ENCODE results near the gene ATP10A. TPM values are rescaled to one million over a fixed set of nuclear protein-coding genes. Genes with fewer than 3 reads are reported as not detected.

ATP10A gene
- total RNA-seq, 1 experiment from 2014 or later: 3.0 TPM

- TF ChIP-seq CTCF (IDR thresholded peaks at IDR 0.05; ENCODE audit: unreplicated experiment): no peak
- Mint-ChIP-seq H3K27me3 (ENCODE audit: unreplicated experiment) (no peaks in the 10 kb centered on the region), H3K36me3 (ENCODE audit: insufficient read depth, unreplicated experiment) (no peaks in the 10 kb centered on the region), H3K4me3 (ENCODE audit: low read depth, unreplicated experiment) (no peak overlapping the region), H3K4me1 (ENCODE audit: low read depth, unreplicated experiment) (no peaks in the 10 kb centered on the region), H3K9me3 (ENCODE audit: low read depth, unreplicated experiment) (no peaks in the 10 kb centered on the region), H3K27ac (ENCODE audit: unreplicated experiment) (no peak overlapping the region)
- no peak for DNase-seq
- CTCF ChIA-PET: no interaction called here
- no TSS peak for BruUV-seq (replicated peaks)
- intact Hi-C loops (cut with micrococcal nuclease; ENCODE audit: unreplicated experiment): no loop called here
Observed at GRCh38 chr15:25783607-25784540, 79.3 kb downstream of the ATP10A start.

GRCh38 chr15:25783134-25783533 lies 80.0 kb downstream of the ATP10A start:
- Mint-ChIP-seq H3K4me1 (ENCODE audit: low read depth, unreplicated experiment) (no peaks in the 10 kb centered on the region), H3K9me3 (ENCODE audit: low read depth, unreplicated experiment) (no peaks in the 10 kb centered on the region), H3K27ac (ENCODE audit: unreplicated experiment) (no peak overlapping the region), H3K36me3 (ENCODE audit: insufficient read depth, unreplicated experiment) (no peaks in the 10 kb centered on the region), H3K27me3 (ENCODE audit: unreplicated experiment) (no peaks in the 10 kb centered on the region), H3K4me3 (ENCODE audit: low read depth, unreplicated experiment) (no peak overlapping the region)
- CTCF ChIA-PET: no interaction called here
- TF ChIP-seq CTCF (IDR thresholded peaks at IDR 0.05; ENCODE audit: unreplicated experiment): no peak
- BruUV-seq (replicated peaks): no TSS peak
- no peak for DNase-seq
- intact Hi-C loops (cut with micrococcal nuclease; ENCODE audit: unreplicated experiment): no loop called here

- Mint-ChIP-seq H3K9me3 (ENCODE audit: low read depth, unreplicated experiment) (no peaks in the 10 kb centered on the region), H3K4me1 (ENCODE audit: low read depth, unreplicated experiment) (no peaks in the 10 kb centered on the region), H3K27ac (ENCODE audit: unreplicated experiment) (no peak overlapping the region), H3K4me3 (ENCODE audit: low read depth, unreplicated experiment) (no peak overlapping the region), H3K36me3 (ENCODE audit: insufficient read depth, unreplicated experiment) (no peaks in the 10 kb centered on the region), H3K27me3 (ENCODE audit: unreplicated experiment) (no peaks in the 10 kb centered on the region)
- no peak for TF ChIP-seq CTCF (IDR thresholded peaks at IDR 0.05; ENCODE audit: unreplicated experiment)
- DNase-seq: no peak
- BruUV-seq (replicated peaks): no TSS peak
- CTCF ChIA-PET: no interaction called here
- intact Hi-C loops (cut with micrococcal nuclease; ENCODE audit: unreplicated experiment): no loop called here
Observed at GRCh38 chr15:25780479-25781255, 82.5 kb downstream of the ATP10A start.

GRCh38 chr15:25778161-25778560 lies 85.0 kb downstream of the ATP10A start:
- no peak for TF ChIP-seq CTCF (IDR thresholded peaks at IDR 0.05; ENCODE audit: unreplicated experiment)
- no peaks in the 10 kb centered on the region for H3K4me1 Mint-ChIP-seq (ENCODE audit: low read depth, unreplicated experiment)
- no TSS peak for BruUV-seq (replicated peaks)
- H3K27ac Mint-ChIP-seq (ENCODE audit: unreplicated experiment): no peak overlapping the region
- no peak for DNase-seq
- no peaks in the 10 kb centered on the region for H3K36me3 Mint-ChIP-seq (ENCODE audit: insufficient read depth, unreplicated experiment)
- H3K27me3 Mint-ChIP-seq (ENCODE audit: unreplicated experiment): no peaks in the 10 kb centered on the region
- intact Hi-C loops (cut with micrococcal nuclease; ENCODE audit: unreplicated experiment): no loop called here
- H3K9me3 Mint-ChIP-seq (ENCODE audit: low read depth, unreplicated experiment): no peaks in the 10 kb centered on the region
- no peak overlapping the region for H3K4me3 Mint-ChIP-seq (ENCODE audit: low read depth, unreplicated experiment)
- CTCF ChIA-PET: no interaction called here

Data from Calu3 (cell line).